ENCODE data around the gene CCDC148. TPM values are rescaled to one million over a fixed set of nuclear protein-coding genes. Genes with fewer than 3 reads are reported as not detected.

CCDC148 gene
- total RNA-seq, 4 donors from 2014 or later, result 0.19 to 0.31 TPM; not detected in 2

- intact Hi-C loops (cut with DNase I), result no loop called here
- DNase-seq, result no peak
- Histone ChIP-seq H3K27ac (no peak overlapping the region), H3K4me3 (no peak overlapping the region), H3K9me3 (no peaks in the 10 kb centered on the region), H3K4me1 (peaks cover 0 to 10% (median 9%) of the 10 kb centered on the region in 3 donors), H3K27me3 (no peaks in the 10 kb centered on the region), H3K36me3 (no peaks in the 10 kb centered on the region)
- TF ChIP-seq POLR2A (IDR thresholded peaks at IDR 0.05), result no peak
- no peak for TF ChIP-seq CTCF (IDR thresholded peaks at IDR 0.05)
- 78 to 85% methylated on average over 2 of the region's 2 CpGs for WGBS, 2 donors
Observed at GRCh38 chr2:158199928-158200650, 256.5 kb downstream of the CCDC148 start.

- Histone ChIP-seq H3K27me3 (no peaks in the 10 kb centered on the region), H3K4me1 (peaks cover 0 to 9% (median 9%) of the 10 kb centered on the region in 3 donors), H3K36me3 (no peaks in the 10 kb centered on the region), H3K27ac (no peak overlapping the region), H3K9me3 (no peaks in the 10 kb centered on the region), H3K4me3 (no peak overlapping the region)
- 35 to 46% methylated on average over 1 of the region's 1 CpG for WGBS, 2 donors
- no peak for DNase-seq
- TF ChIP-seq POLR2A (IDR thresholded peaks at IDR 0.05) (no peak), CTCF (IDR thresholded peaks at IDR 0.05) (no peak)
- intact Hi-C loops (cut with DNase I), result no loop called here
Observed at GRCh38 chr2:158197940-158198339, 258.6 kb downstream of the CCDC148 start.

GRCh38 chr2:158194229-158194628 is 262.3 kb downstream of the CCDC148 start:
- 87 to 92% methylated on average over 2 of the region's 2 CpGs for WGBS, 2 donors
- H3K4me1 ChIP-seq, result peaks cover 0 to 28% (median 11%) of the 10 kb centered on the region in 3 donors
- TF ChIP-seq POLR2A (IDR thresholded peaks at IDR 0.05), result no peak
- no peak for TF ChIP-seq CTCF (IDR thresholded peaks at IDR 0.05)
- H3K27ac ChIP-seq, result no peak overlapping the region
- no peaks in the 10 kb centered on the region for H3K36me3 ChIP-seq
- intact Hi-C loops (cut with DNase I), result no loop called here
- H3K9me3 ChIP-seq, result no peaks in the 10 kb centered on the region
- H3K27me3 ChIP-seq, result no peaks in the 10 kb centered on the region
- no peak for DNase-seq
- no peak overlapping the region for H3K4me3 ChIP-seq

- 79 to 92% methylated on average over 2 of the region's 2 CpGs for WGBS, 2 donors
- intact Hi-C loops (cut with DNase I), result no loop called here
- no peaks in the 10 kb centered on the region for H3K9me3 ChIP-seq
- peaks cover 0 to 28% (median 8%) of the 10 kb centered on the region in 3 donors for H3K4me1 ChIP-seq
- TF ChIP-seq POLR2A (IDR thresholded peaks at IDR 0.05) (no peak), CTCF (IDR thresholded peaks at IDR 0.05) (no peak)
- H3K27me3 ChIP-seq, result no peaks in the 10 kb centered on the region
- no peak overlapping the region for H3K27ac ChIP-seq
- H3K36me3 ChIP-seq, result no peaks in the 10 kb centered on the region
- no peak overlapping the region for H3K4me3 ChIP-seq
- DNase-seq, result no peak
Observed at GRCh38 chr2:158192515-158193443, 263.8 kb downstream of the CCDC148 start.

Data from esophagus squamous epithelium (tissue), 5 donors.